ENCODE data around the gene LLCFC1.

The LLCFC1 gene

DNA sequence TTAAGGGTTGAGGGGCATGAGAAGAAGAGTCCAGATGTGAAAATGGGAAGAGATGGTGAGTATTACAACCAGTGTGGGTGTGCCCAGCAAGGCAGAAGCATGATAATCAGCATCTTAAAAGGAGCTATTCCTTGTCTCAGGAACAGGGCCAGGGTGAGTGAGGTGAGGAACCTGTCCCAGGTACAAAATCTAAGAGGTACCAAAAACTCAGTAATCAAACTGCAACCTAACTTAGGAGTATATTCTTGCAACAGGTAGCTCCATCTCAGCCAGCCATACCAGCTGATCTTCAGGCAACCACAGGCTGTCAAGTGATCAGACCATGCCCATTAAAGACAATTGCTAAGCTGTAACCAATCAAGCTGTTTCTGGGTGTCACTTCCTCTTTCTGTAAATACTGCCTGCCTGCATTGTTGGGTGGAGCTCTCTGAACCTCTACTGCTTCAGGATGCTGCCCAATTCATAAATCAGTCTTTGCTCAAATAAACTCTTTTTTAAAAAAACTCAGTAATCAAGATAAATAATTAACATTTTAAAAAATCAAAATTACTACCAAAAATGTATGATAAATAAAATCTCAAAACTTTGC, 15.5 kb downstream of the LLCFC1 start (continued):
- TF ChIP-seq, protein P1, sequence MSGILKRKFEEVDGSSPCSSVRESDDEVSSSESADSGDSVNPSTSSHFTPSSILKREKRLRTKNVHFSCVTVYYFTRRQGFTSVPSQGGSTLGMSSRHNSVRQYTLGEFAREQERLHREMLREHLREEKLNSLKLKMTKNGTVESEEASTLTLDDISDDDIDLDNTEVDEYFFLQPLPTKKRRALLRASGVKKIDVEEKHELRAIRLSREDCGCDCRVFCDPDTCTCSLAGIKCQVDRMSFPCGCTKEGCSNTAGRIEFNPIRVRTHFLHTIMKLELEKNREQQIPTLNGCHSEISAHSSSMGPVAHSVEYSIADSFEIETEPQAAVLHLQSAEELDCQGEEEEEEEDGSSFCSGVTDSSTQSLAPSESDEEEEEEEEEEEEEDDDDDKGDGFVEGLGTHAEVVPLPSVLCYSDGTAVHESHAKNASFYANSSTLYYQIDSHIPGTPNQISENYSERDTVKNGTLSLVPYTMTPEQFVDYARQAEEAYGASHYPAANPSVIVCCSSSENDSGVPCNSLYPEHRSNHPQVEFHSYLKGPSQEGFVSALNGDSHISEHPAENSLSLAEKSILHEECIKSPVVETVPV (CRISPR knock-in tag; IDR thresholded peaks at IDR 0.05) = no peak
- TF ChIP-seq ZNF70 (CRISPR knock-in tag; IDR thresholded peaks at IDR 0.05) (no peak), ISL1 (CRISPR knock-in tag; IDR thresholded peaks at IDR 0.05) (no peak), ZNF565 (CRISPR knock-in tag; conservative IDR thresholded peaks at IDR 0.05; ENCODE audit: low read depth) (no peak)

- TF ChIP-seq TCF4 (CRISPR knock-in tag; IDR thresholded peaks at IDR 0.05; ENCODE audit: borderline replicate concordance) (no peak), TSHZ2 (CRISPR knock-in tag; IDR thresholded peaks at IDR 0.05) (no peak), GLIS3 (CRISPR knock-in tag; IDR thresholded peaks at IDR 0.05) (no peak), ZFP3 (CRISPR knock-in tag; IDR thresholded peaks at IDR 0.05) (no peak), OSR1 (CRISPR knock-in tag; IDR thresholded peaks at IDR 0.05) (no peak), SNAI2 (CRISPR knock-in tag; IDR thresholded peaks at IDR 0.05) (no peak), ARNTL (CRISPR knock-in tag; IDR thresholded peaks at IDR 0.05; ENCODE audit: borderline replicate concordance, low read depth) (no peak), ZNF565 (CRISPR knock-in tag; conservative IDR thresholded peaks at IDR 0.05; ENCODE audit: low read depth) (no peak), CSDC2 (CRISPR knock-in tag; IDR thresholded peaks at IDR 0.05) (no peak), TOX (CRISPR knock-in tag; IDR thresholded peaks at IDR 0.05; ENCODE audit: borderline replicate concordance) (no peak), ZFP30 (CRISPR knock-in tag; IDR thresholded peaks at IDR 0.05) (no peak)
- TF ChIP-seq, protein P2, sequence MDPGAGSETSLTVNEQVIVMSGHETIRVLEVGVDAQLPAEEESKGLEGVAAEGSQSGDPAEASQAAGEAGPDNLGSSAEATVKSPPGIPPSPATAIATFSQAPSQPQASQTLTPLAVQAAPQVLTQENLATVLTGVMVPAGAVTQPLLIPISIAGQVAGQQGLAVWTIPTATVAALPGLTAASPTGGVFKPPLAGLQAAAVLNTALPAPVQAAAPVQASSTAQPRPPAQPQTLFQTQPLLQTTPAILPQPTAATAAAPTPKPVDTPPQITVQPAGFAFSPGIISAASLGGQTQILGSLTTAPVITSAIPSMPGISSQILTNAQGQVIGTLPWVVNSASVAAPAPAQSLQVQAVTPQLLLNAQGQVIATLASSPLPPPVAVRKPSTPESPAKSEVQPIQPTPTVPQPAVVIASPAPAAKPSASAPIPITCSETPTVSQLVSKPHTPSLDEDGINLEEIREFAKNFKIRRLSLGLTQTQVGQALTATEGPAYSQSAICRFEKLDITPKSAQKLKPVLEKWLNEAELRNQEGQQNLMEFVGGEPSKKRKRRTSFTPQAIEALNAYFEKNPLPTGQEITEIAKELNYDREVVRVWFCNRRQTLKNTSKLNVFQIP (CRISPR knock-in tag; IDR thresholded peaks at IDR 0.05; ENCODE audit: borderline replicate concordance, low read depth) = no peak
- TF ChIP-seq, protein P1 (CRISPR knock-in tag; IDR thresholded peaks at IDR 0.05) = no peak
- TF ChIP-seq, protein P3, sequence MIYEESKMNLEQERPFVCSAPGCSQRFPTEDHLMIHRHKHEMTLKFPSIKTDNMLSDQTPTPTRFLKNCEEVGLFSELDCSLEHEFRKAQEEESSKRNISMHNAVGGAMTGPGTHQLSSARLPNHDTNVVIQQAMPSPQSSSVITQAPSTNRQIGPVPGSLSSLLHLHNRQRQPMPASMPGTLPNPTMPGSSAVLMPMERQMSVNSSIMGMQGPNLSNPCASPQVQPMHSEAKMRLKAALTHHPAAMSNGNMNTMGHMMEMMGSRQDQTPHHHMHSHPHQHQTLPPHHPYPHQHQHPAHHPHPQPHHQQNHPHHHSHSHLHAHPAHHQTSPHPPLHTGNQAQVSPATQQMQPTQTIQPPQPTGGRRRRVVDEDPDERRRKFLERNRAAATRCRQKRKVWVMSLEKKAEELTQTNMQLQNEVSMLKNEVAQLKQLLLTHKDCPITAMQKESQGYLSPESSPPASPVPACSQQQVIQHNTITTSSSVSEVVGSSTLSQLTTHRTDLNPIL (CRISPR knock-in tag; IDR thresholded peaks at IDR 0.05; ENCODE audit: low read depth) = no peak
- TF ChIP-seq, protein P4, sequence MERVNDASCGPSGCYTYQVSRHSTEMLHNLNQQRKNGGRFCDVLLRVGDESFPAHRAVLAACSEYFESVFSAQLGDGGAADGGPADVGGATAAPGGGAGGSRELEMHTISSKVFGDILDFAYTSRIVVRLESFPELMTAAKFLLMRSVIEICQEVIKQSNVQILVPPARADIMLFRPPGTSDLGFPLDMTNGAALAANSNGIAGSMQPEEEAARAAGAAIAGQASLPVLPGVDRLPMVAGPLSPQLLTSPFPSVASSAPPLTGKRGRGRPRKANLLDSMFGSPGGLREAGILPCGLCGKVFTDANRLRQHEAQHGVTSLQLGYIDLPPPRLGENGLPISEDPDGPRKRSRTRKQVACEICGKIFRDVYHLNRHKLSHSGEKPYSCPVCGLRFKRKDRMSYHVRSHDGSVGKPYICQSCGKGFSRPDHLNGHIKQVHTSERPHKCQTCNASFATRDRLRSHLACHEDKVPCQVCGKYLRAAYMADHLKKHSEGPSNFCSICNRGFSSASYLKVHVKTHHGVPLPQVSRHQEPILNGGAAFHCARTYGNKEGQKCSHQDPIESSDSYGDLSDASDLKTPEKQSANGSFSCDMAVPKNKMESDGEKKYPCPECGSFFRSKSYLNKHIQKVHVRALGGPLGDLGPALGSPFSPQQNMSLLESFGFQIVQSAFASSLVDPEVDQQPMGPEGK (CRISPR knock-in tag; IDR thresholded peaks at IDR 0.05; ENCODE audit: borderline replicate concordance) = no peak
- ATAC-seq = no peak
Measured at GRCh38 chr7:142956951-142957623, 17.8 kb downstream of the LLCFC1 start.

- ATAC-seq = no peak
- no peak for TF ChIP-seq OSR1 (CRISPR knock-in tag; IDR thresholded peaks at IDR 0.05)
- TF ChIP-seq BACH2 (CRISPR knock-in tag; IDR thresholded peaks at IDR 0.05; ENCODE audit: borderline replicate concordance) = no peak
- TF ChIP-seq, protein P2 (CRISPR knock-in tag; IDR thresholded peaks at IDR 0.05; ENCODE audit: borderline replicate concordance, low read depth) = no peak
- no peak for TF ChIP-seq ZNF565 (CRISPR knock-in tag; conservative IDR thresholded peaks at IDR 0.05; ENCODE audit: low read depth)
- no peak for TF ChIP-seq TCF4 (CRISPR knock-in tag; IDR thresholded peaks at IDR 0.05; ENCODE audit: borderline replicate concordance)
- TF ChIP-seq, protein P1 (CRISPR knock-in tag; IDR thresholded peaks at IDR 0.05) = no peak
- TF ChIP-seq ISL1 (CRISPR knock-in tag; IDR thresholded peaks at IDR 0.05) = no peak
- TF ChIP-seq TOX (CRISPR knock-in tag; IDR thresholded peaks at IDR 0.05; ENCODE audit: borderline replicate concordance) = no peak
- TF ChIP-seq ARNTL (CRISPR knock-in tag; IDR thresholded peaks at IDR 0.05; ENCODE audit: borderline replicate concordance, low read depth) = no peak
- TF ChIP-seq ZC3H10 (CRISPR knock-in tag; IDR thresholded peaks at IDR 0.05) = no peak
- no peak for TF ChIP-seq CSDC2 (CRISPR knock-in tag; IDR thresholded peaks at IDR 0.05)
- no peak for TF ChIP-seq ZNF70 (CRISPR knock-in tag; IDR thresholded peaks at IDR 0.05)
- TF ChIP-seq ZFP3 (CRISPR knock-in tag; IDR thresholded peaks at IDR 0.05) = no peak
- TF ChIP-seq ESRRG (CRISPR knock-in tag; IDR thresholded peaks at IDR 0.05) = no peak
Measured at GRCh38 chr7:142957723-142958122, 18.4 kb downstream of the LLCFC1 start.
